ENCODE results near the gene IAH1. TPM values are rescaled to one million over a fixed set of nuclear protein-coding genes. Genes with fewer than 3 reads are reported as not detected.

IAH1 gene, protein sequence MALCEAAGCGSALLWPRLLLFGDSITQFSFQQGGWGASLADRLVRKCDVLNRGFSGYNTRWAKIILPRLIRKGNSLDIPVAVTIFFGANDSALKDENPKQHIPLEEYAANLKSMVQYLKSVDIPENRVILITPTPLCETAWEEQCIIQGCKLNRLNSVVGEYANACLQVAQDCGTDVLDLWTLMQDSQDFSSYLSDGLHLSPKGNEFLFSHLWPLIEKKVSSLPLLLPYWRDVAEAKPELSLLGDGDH
- 79.2 TPM for total RNA-seq (ENCODE audit: insufficient read depth, low replicate concordance)

DNA sequence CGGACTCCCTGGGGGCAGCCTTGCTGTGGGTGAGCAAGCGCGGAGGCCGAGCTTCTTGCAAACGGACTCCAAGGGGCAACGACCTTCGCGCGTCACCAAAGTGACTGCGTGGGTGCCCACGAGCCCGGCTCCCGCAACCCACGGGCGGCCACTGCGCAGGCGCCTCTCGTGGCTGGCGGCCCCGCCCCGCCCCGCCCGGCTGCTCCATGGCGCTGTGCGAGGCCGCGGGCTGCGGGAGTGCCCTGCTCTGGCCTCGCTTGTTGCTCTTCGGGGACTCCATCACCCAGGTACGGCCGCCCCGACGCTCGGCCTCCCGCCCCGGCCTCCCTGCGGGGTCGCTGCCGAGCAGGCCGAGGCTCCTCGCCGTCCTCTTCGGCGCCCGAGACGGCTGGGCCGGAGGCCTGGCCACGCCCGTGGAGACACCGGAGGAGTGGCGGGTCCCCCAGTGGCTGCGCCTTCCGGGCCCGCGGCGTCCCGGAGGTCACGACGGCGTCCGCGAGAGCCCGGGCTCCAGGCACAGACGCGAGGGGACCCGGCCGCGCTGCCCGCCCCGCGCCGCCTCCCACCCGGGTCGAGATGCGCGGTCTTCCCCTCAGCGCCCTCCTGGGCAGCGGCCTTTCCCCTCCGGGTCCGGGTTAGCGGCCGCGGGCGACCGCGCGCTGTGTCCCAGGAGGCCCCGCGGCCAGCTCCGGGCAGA, at the start of gene IAH1:
Gene IAH1 (plus strand): TSS at position 191 of the 697 bp plus-strand sequence. CDS start 16 bp downstream, at position 207.
- DNase-seq (ENCODE audit: low spot score), result peak; percentile 70

DNA sequence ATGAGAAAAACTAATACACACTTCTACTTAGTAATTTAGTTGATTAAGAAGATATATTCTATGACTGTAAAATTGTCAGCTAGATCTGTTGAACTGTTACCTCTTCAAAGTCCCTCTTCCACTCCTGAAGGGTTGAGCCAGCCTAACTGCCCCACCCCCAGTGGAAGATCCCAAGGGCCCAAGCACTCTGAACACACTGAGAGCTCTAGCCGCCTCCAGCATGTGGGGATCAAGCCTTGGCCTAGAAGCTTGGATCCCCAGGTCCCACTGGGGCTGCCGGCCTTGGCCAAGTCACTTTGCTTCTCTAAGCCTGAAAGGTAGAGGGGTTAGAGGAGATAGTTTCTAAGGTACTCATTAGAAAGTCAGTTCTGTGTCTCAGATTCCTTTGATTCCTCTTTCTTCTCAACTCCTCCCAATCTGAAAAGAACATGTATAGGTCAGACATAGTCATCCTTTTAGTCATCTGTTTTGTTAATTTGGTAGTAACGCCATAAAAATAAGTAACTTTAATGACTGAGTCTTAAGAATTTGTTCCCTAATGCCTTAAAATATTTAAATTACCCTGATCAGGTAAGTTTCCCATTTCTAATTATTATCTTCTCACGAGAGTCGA, 45.3 kb upstream of the IAH1 start:
- DNase-seq (ENCODE audit: low spot score), result no peak

- no peak for DNase-seq (ENCODE audit: low spot score)
Measured at GRCh38 chr2:9430316-9431293, 43.7 kb upstream of the IAH1 start.

- DNase-seq (ENCODE audit: low spot score), result no peak
Measured at GRCh38 chr2:9434489-9434888, 39.9 kb upstream of the IAH1 start.

DNA sequence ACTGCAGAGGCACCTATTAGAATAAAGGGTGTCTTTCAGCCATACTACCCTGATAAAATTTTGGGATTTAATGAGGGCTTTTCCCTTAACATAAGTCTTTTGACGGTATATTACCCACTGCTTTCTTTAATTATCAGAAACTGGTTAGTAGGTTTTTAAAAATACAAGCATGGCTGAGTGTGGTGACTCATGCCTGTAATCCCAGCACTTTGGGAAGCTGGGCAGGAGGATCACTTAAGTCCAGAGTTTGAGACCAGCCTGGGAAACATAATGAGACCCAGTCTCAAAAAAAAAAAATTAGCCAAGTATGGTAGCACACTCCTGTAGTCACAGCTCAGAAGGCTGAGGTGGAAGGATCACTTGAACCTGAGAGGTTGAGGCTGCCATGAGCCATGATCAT, 34.8 kb upstream of the IAH1 start:
- DNase-seq (ENCODE audit: low spot score), result peak; percentile 5

- DNase-seq (ENCODE audit: low spot score), result peak; percentile 20
Measured at GRCh38 chr2:9440058-9440727, 34.2 kb upstream of the IAH1 start.

DNA sequence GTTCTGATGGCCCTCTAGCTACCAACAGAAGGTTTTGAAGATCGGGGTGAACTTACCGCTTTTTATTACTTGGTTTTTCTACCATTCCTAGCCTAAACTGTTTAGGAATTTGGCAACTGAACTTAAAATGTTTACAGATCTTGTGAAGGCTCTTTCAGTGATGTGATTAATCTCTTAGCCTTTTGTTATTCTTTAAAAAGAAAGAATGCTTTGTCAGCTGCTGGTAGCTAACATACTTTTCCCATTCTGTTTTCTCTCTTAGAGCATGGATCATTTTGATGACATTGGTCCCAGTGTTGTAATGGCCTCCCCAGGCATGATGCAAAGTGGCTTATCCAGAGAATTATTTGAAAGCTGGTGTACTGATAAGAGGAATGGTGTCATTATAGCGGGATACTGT, 32.8 kb upstream of the IAH1 start:
- no peak for DNase-seq (ENCODE audit: low spot score)

- no peak for DNase-seq (ENCODE audit: low spot score)
Measured at GRCh38 chr2:9443526-9443925, 30.8 kb upstream of the IAH1 start.

- DNase-seq (ENCODE audit: low spot score), result no peak
Measured at GRCh38 chr2:9445089-9445488, 29.3 kb upstream of the IAH1 start.

- no peak for DNase-seq (ENCODE audit: low spot score)
Measured at GRCh38 chr2:9451231-9451630, 23.1 kb upstream of the IAH1 start.

GRCh38 chr2:9460441-9461017, 13.8 kb upstream of the IAH1 start:
- DNase-seq (ENCODE audit: low spot score), result no peak

GRCh38 chr2:9461079-9461478, 13.3 kb upstream of the IAH1 start:
- no peak for DNase-seq (ENCODE audit: low spot score)

DNA sequence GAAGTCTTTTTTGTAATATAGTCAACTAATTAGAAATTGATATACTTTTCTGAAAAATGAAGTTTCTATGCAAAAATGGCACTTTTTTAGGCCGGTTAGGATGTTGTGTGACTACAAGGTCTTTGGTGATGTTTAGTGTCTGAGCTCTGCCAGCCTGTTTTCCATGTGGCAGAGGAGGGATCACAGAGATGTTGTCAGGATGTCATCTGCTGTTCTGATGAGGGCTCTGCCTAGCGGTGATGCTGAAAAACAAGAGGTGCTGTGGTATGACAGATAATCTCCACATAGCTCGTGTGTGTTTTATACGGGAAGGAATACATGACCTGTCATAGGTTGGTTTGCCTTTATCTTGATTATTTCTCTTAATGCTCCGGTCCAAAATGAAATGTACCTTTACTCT, 12.0 kb upstream of the IAH1 start:
- DNase-seq (ENCODE audit: low spot score), result no peak

DNA sequence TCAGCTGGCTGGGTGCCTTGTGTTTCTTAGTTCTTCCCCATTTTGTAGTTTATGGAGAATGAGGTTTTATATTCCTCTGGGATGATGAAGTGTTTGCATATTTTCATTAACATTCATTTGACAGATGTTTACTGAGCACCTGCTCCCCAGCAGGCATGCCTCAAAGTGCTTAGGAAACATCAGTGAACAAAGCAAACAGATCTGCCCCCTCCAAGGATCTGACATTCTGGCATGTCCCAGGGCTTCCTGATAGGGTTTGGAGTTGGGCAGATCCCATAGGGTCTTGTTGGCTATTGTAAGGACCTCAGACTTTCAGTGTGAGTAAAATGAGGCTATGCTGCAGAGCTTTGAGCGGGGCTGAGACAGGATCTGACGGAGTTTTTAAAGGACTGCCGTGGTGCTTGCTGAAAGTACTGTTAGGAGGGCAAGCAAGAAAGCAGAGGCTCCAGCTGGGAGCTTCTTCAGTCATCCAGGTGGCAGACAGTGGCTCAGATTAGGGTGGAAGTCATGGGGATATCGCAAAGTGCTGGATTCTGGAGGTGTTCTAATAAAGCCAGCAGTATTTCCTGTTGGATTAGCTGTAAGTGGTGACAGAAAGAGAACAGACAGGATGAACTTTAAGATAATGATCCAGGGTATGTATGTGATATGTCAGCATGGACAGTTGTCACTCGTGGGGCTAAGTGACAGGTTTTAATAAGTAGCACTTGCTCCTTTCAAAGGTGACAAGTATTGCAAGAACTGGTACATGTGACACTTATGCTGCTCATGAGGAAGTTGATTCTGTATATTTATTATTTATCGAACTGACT, 11.3 kb upstream of the IAH1 start:
- DNase-seq (ENCODE audit: low spot score), result no peak

DNA sequence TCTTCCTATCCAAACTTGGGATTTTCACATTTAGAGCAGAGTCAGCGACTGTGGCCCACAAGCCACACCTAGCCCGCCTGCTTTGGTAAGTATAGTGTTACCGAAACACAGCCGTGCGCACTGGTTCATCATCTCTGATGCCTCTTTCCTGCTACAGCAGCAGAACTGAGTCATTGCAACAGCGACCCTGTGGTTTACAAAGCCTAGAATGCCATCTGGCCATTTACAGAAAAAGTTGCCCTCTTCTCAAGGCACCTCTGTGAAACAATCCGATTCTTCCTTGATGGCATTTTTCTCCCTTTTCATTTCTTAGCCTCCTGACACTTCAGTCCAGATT, 10.7 kb upstream of the IAH1 start:
- no peak for DNase-seq (ENCODE audit: low spot score)

- DNase-seq (ENCODE audit: low spot score), result no peak
Measured at GRCh38 chr2:9465170-9465569, 9.2 kb upstream of the IAH1 start.

GRCh38 chr2:9466147-9466683, 8.1 kb upstream of the IAH1 start:
- DNase-seq (ENCODE audit: low spot score), result no peak

GRCh38 chr2:9467687-9468086, 6.7 kb upstream of the IAH1 start:
- DNase-seq (ENCODE audit: low spot score), result no peak

DNA sequence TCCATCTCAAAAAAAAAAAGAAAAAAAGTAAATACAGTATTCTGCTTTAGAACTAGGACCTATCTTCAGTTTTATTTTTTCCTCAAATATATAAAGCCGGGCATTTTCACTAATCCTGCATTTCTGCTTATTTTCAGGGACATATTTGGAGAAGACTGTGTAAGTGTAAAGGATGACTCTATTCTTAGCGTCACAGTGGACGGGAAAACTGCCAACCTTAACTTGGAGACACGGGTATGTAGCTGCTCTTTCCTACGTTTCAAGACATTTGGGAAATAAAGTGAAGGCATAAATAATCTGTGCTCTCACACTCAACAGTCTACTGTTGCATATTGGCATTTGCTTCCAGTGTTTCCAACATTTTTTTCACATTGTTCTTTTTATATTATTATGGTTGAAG, 3.1 kb upstream of the IAH1 start:
- peak; percentile 73 for DNase-seq (ENCODE audit: low spot score)

DNA sequence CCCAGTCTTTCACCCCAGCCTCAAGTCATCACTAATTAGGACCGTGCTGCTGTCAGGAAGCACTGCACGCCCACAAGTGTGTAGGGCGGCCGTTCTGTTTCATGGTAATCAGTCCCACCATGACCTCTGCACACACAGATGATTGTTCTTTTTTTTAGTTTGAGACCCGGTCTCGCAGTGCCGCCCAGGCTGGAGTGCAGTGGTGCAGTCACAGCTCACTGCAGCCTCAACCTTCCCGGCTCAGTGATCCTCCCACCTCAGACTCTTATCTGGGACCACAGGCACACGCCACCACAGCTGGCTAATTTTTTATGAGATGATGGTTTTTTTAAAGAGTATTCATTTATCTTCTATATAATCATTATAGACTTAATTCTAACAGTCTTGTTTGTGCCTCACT, 1.8 kb upstream of the IAH1 start:
- DNase-seq (ENCODE audit: low spot score), result no peak
